Ishikawa (cell line): ENCODE results near the gene TMEM89.

ENCODE experiments used
- CEBPB ChIP-seq: IDR thresholded peaks from 2 replicates; pipeline ENCODE4 v1.6.1; 2012
- CREB1 ChIP-seq: IDR thresholded peaks from 2 replicates; pipeline ENCODE4 v1.6.1; 2012; ENCODE audit warnings: low read depth
- EGR1 ChIP-seq: IDR thresholded peaks from 2 replicates; pipeline ENCODE4 v1.6.1; 2012
- EP300 ChIP-seq: IDR thresholded peaks from 2 replicates; pipeline ENCODE4 v1.6.1; 2012; ENCODE audit warnings: borderline replicate concordance
- FOXM1 ChIP-seq: IDR thresholded peaks from 2 replicates; pipeline ENCODE4 v1.6.1; 2012; ENCODE audit warnings: low read depth, borderline replicate concordance
- MAX ChIP-seq: IDR thresholded peaks from 2 replicates; pipeline ENCODE4 v1.6.1; 2012
- NFIC ChIP-seq: IDR thresholded peaks from 2 replicates; pipeline ENCODE4 v1.6.1; 2012
- RAD21 ChIP-seq: IDR thresholded peaks from 2 replicates; pipeline ENCODE4 v1.6.1; 2012; ENCODE audit warnings: low read depth
- REST ChIP-seq: IDR thresholded peaks from 2 replicates; pipeline ENCODE4 v1.6.1; 2012; ENCODE audit warnings: low read depth, mild to moderate bottlenecking
- TAF1 ChIP-seq: IDR thresholded peaks from 2 replicates; pipeline ENCODE4 v1.6.1; 2012; ENCODE audit warnings: low read depth, mild to moderate bottlenecking
- TCF12 ChIP-seq: IDR thresholded peaks from 2 replicates; pipeline ENCODE4 v1.6.1; 2012; ENCODE audit warnings: low read depth
- TEAD4 ChIP-seq: IDR thresholded peaks from 2 replicates; pipeline ENCODE4 v1.6.1; 2012
- USF1 ChIP-seq: IDR thresholded peaks from 2 replicates; pipeline ENCODE4 v1.6.1; 2012
- YY1 ChIP-seq: IDR thresholded peaks from 2 replicates; pipeline ENCODE4 v1.6.1; 2012; ENCODE audit warnings: low read depth
- ZBTB7A ChIP-seq: IDR thresholded peaks from 2 replicates; pipeline ENCODE4 v1.6.1; 2012; ENCODE audit warnings: low read depth

Gene TMEM89

GRCh38 chr3:48584836-48585235, 36.7 kb downstream of the TMEM89 start:
- no peak for TF ChIP-seq MAX
- no peak for TF ChIP-seq TEAD4
- TF ChIP-seq YY1, result no peak
- no peak for TF ChIP-seq TAF1
- TF ChIP-seq REST, result no peak
- no peak for TF ChIP-seq RAD21
- TF ChIP-seq EP300, result no peak
- no peak for TF ChIP-seq CEBPB
- no peak for TF ChIP-seq TCF12
- no peak for TF ChIP-seq USF1
- no peak for TF ChIP-seq NFIC
- TF ChIP-seq CREB1, result no peak
- TF ChIP-seq ZBTB7A, result no peak
- no peak for TF ChIP-seq FOXM1
- TF ChIP-seq EGR1, result no peak

GRCh38 chr3:48581621-48582481, 39.7 kb downstream of the TMEM89 start:
- TF ChIP-seq REST (no peak), RAD21 (no peak), MAX (no peak), FOXM1 (no peak), EGR1 (no peak), CEBPB (no peak), TCF12 (no peak), TAF1 (no peak), USF1 (no peak), EP300 (no peak)

- no peak for TF ChIP-seq ZBTB7A
- TF ChIP-seq RAD21, result no peak
Observed at GRCh38 chr3:48576647-48577046, 44.9 kb downstream of the TMEM89 start.

GRCh38 chr3:48575366-48575765, 46.2 kb downstream of the TMEM89 start:
- TF ChIP-seq FOXM1, result no peak
- no peak for TF ChIP-seq CREB1
- no peak for TF ChIP-seq ZBTB7A
- no peak for TF ChIP-seq MAX
- no peak for TF ChIP-seq TEAD4
- no peak for TF ChIP-seq EP300
- TF ChIP-seq RAD21, result no peak
- TF ChIP-seq YY1, result no peak
- TF ChIP-seq REST, result no peak
